22Rv1 (cell line): ENCODE data around the gene GCLC.

ENCODE experiments used
- ZFX ChIP-seq: fragments of 450-650 bp; IDR thresholded peaks from 2 replicates; pipeline ENCODE4 v1.6.1; 2017; ENCODE audit warnings: antibody characterized with exemption, borderline replicate concordance
- TF ChIP-seq, protein P1 (sequence below): fragments of 450-650 bp; IDR thresholded peaks from 2 replicates; pipeline ENCODE4 v1.5.1; 2017; ENCODE audit warnings: mild to moderate bottlenecking

- TF ChIP-seq, protein P1, sequence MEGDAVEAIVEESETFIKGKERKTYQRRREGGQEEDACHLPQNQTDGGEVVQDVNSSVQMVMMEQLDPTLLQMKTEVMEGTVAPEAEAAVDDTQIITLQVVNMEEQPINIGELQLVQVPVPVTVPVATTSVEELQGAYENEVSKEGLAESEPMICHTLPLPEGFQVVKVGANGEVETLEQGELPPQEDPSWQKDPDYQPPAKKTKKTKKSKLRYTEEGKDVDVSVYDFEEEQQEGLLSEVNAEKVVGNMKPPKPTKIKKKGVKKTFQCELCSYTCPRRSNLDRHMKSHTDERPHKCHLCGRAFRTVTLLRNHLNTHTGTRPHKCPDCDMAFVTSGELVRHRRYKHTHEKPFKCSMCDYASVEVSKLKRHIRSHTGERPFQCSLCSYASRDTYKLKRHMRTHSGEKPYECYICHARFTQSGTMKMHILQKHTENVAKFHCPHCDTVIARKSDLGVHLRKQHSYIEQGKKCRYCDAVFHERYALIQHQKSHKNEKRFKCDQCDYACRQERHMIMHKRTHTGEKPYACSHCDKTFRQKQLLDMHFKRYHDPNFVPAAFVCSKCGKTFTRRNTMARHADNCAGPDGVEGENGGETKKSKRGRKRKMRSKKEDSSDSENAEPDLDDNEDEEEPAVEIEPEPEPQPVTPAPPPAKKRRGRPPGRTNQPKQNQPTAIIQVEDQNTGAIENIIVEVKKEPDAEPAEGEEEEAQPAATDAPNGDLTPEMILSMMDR, result no peak
- TF ChIP-seq ZFX, result no peak
Observed at GRCh38 chr6:53447865-53448264, 97.0 kb downstream of the GCLC start.
